Measurements from ENCODE around the gene HOMER3.
A peak's percentile ranks its signal among the peaks of the same experiment; 100 is the strongest.
"Not testable (repeated sequence)": the region's sequence is repeated elsewhere in the genome, so short reads cannot be mapped to it uniquely, and the experiment has no call there.

The HOMER3 gene

GRCh38 chr19:18952364-18953003, 11.5 kb upstream of the HOMER3 start:
- not testable (repeated sequence) for DNase-seq

- DNase-seq, result no peak
Observed at GRCh38 chr19:18951721-18952281, 10.8 kb upstream of the HOMER3 start.

GRCh38 chr19:18949858-18950257, 8.8 kb upstream of the HOMER3 start:
- no peak for DNase-seq

- DNase-seq, result no peak
Observed at GRCh38 chr19:18948976-18949356, 7.9 kb upstream of the HOMER3 start.

GRCh38 chr19:18948075-18948975, 7.3 kb upstream of the HOMER3 start:
- DNase-seq, result no peak

GRCh38 chr19:18946918-18947317, 5.9 kb upstream of the HOMER3 start:
- no peak for DNase-seq

GRCh38 chr19:18946335-18946734, 5.3 kb upstream of the HOMER3 start:
- DNase-seq, result no peak

GRCh38 chr19:18945297-18945696, 4.3 kb upstream of the HOMER3 start:
- no peak for DNase-seq

GRCh38 chr19:18943465-18943864, 2.4 kb upstream of the HOMER3 start:
- DNase-seq, result no peak

GRCh38 chr19:18942692-18943091, 1.7 kb upstream of the HOMER3 start:
- DNase-seq, result no peak

- DNase-seq, result no peak
Observed at GRCh38 chr19:18941628-18942354, 774 bp upstream of the HOMER3 start.

- DNase-seq, result peak in 1 of 2 donors; percentile 61
Observed at GRCh38 chr19:18939922-18940768, 872 bp downstream of the HOMER3 start.

GRCh38 chr19:18939163-18939562, 1.9 kb downstream of the HOMER3 start:
- DNase-seq, result no peak

- DNase-seq, result no peak
Observed at GRCh38 chr19:18933297-18933696, 7.7 kb downstream of the HOMER3 start.

- DNase-seq, result peak in 1 of 2 donors; percentile 72
Observed at GRCh38 chr19:18932216-18932841, 8.7 kb downstream of the HOMER3 start.

- DNase-seq, result no peak
Observed at GRCh38 chr19:18931316-18932162, 9.5 kb downstream of the HOMER3 start.

GRCh38 chr19:18929311-18929710, 11.7 kb downstream of the HOMER3 start:
- DNase-seq, result no peak

- no peak for DNase-seq
Observed at GRCh38 chr19:18928018-18928805, 12.8 kb downstream of the HOMER3 start.

- no peak for DNase-seq
Observed at GRCh38 chr19:18924684-18925213, 16.3 kb downstream of the HOMER3 start.

Measured in hippocampal formation (tissue), 2 donors.